PFSK-1 (cell line): ENCODE results near the gene CFAP20DC.

Experiments
- SIN3A ChIP-seq: IDR thresholded peaks from 2 replicates; pipeline ENCODE4 v1.6.1; 2012; ENCODE audit warnings: mild to moderate bottlenecking, low read length, moderate library complexity, borderline replicate concordance; ENCODE audit not compliant: insufficient read depth
- TF ChIP-seq, protein P1 (sequence below), 2 experiments: IDR thresholded peaks; 2 replicates each; pipeline versions ENCODE4 v1.6.1 to v1.8.0; 2011 to 2012; ENCODE audit warnings: low read depth in 2 of 2, low read length in 2 of 2, control low read depth in 1 of 2, inconsistent platforms in 1 of 2, mild to moderate bottlenecking in 1 of 2, moderate library complexity in 1 of 2; ENCODE audit not compliant: insufficient read depth in 1 of 2

DNA sequence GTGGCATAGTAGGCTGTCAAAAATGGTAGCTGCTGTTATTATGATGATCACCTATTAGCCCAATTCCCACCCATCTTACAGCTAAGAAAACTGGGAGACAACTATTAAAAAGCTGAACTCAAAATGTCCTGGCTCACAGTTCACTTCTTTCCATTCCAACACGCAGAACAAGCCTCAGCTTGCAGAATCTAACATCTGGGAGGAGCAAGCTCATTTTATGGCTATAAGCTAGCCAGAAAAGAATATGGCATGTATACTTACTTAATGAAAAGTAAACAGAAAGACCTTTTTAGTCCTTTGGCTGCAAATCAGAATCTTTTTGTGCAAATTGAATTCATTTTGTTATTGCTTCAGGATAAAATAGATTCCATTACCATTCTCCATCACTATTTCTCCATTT lies 34.8 kb upstream of the CFAP20DC start:
- TF ChIP-seq, protein P1, sequence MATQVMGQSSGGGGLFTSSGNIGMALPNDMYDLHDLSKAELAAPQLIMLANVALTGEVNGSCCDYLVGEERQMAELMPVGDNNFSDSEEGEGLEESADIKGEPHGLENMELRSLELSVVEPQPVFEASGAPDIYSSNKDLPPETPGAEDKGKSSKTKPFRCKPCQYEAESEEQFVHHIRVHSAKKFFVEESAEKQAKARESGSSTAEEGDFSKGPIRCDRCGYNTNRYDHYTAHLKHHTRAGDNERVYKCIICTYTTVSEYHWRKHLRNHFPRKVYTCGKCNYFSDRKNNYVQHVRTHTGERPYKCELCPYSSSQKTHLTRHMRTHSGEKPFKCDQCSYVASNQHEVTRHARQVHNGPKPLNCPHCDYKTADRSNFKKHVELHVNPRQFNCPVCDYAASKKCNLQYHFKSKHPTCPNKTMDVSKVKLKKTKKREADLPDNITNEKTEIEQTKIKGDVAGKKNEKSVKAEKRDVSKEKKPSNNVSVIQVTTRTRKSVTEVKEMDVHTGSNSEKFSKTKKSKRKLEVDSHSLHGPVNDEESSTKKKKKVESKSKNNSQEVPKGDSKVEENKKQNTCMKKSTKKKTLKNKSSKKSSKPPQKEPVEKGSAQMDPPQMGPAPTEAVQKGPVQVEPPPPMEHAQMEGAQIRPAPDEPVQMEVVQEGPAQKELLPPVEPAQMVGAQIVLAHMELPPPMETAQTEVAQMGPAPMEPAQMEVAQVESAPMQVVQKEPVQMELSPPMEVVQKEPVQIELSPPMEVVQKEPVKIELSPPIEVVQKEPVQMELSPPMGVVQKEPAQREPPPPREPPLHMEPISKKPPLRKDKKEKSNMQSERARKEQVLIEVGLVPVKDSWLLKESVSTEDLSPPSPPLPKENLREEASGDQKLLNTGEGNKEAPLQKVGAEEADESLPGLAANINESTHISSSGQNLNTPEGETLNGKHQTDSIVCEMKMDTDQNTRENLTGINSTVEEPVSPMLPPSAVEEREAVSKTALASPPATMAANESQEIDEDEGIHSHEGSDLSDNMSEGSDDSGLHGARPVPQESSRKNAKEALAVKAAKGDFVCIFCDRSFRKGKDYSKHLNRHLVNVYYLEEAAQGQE (IDR thresholded peaks at IDR 0.05; ENCODE audit: insufficient read depth in 1 of 2, low read depth in 2 of 2, low read length in 2 of 2): no peak
- no peak for TF ChIP-seq SIN3A
